Subcutaneous adipose tissue (tissue), 4 donors: ENCODE data around the gene RIF1. TPM values are rescaled to one million over a fixed set of nuclear protein-coding genes. Genes with fewer than 3 reads are reported as not detected.

ENCODE experiments used
- total RNA-seq, 4 donors: library from RNA; depleted of rRNA; stranded (reverse); fragments of >200 nt; gene quantifications; one replicate each; pipeline ENCODE4 v1.1.0, GENCODE V29; 2016
- TF ChIP-seq, protein P1 (sequence below): fragments of 450-650 bp; IDR thresholded peaks from one replicate; pipeline ENCODE4 v1.5.1; 2016; ENCODE audit warnings: low read depth, mild to moderate bottlenecking, control low read depth, antibody characterized with exemption, moderate library complexity

The RIF1 gene, protein sequence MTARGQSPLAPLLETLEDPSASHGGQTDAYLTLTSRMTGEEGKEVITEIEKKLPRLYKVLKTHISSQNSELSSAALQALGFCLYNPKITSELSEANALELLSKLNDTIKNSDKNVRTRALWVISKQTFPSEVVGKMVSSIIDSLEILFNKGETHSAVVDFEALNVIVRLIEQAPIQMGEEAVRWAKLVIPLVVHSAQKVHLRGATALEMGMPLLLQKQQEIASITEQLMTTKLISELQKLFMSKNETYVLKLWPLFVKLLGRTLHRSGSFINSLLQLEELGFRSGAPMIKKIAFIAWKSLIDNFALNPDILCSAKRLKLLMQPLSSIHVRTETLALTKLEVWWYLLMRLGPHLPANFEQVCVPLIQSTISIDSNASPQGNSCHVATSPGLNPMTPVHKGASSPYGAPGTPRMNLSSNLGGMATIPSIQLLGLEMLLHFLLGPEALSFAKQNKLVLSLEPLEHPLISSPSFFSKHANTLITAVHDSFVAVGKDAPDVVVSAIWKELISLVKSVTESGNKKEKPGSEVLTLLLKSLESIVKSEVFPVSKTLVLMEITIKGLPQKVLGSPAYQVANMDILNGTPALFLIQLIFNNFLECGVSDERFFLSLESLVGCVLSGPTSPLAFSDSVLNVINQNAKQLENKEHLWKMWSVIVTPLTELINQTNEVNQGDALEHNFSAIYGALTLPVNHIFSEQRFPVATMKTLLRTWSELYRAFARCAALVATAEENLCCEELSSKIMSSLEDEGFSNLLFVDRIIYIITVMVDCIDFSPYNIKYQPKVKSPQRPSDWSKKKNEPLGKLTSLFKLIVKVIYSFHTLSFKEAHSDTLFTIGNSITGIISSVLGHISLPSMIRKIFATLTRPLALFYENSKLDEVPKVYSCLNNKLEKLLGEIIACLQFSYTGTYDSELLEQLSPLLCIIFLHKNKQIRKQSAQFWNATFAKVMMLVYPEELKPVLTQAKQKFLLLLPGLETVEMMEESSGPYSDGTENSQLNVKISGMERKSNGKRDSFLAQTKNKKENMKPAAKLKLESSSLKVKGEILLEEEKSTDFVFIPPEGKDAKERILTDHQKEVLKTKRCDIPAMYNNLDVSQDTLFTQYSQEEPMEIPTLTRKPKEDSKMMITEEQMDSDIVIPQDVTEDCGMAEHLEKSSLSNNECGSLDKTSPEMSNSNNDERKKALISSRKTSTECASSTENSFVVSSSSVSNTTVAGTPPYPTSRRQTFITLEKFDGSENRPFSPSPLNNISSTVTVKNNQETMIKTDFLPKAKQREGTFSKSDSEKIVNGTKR (N-terminal part only)
- 10 to 100 TPM; 35.7 to 55.9 (median 37.2) TPM for total RNA-seq

DNA sequence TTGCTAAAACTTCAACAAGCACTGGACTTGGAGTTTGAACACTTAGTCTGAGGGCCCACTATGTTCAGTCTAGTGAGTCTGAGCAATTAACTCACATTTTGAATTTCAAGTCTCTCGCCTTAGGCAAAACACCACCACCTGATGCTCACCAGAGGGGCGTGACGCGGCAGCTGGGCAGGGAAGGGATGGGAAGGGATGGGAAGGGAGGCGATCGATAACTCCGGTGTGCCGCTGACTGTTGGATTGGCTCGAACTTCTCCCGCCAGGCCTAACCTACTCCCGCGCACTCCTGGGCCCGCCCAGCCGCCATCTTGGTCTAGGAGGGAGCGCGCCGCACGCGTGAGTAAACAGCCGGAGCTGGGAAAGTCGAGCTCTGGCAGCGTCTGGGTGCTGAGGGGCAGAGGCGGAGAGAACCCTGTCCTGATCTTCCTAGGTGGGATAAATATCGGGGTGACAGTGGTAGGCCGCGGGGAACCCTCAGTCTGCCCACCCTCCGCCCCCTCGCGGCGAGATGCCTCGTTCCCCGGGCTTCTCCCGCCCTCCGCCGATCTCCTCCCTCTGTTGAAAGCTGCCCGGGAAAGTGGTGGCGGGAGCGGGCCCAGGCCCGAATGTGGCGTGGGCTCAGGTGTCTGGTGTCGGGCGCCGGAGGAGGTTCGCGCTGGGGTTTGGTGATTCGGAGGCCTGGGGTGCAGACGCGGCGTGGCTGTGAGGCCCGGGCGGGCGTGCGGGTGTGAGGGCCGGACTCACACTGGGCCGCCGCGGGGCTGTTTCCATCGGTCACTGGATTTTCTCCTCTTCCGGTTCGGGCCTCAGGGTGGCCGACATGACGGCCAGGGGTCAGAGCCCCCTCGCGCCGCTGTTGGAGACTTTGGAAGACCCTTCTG is at the start of gene RIF1:
TSS of gene RIF1 (plus strand) at position 302 of the 884 bp plus-strand sequence. CDS start at position 824, 522 bp downstream.
- TF ChIP-seq, protein P1, sequence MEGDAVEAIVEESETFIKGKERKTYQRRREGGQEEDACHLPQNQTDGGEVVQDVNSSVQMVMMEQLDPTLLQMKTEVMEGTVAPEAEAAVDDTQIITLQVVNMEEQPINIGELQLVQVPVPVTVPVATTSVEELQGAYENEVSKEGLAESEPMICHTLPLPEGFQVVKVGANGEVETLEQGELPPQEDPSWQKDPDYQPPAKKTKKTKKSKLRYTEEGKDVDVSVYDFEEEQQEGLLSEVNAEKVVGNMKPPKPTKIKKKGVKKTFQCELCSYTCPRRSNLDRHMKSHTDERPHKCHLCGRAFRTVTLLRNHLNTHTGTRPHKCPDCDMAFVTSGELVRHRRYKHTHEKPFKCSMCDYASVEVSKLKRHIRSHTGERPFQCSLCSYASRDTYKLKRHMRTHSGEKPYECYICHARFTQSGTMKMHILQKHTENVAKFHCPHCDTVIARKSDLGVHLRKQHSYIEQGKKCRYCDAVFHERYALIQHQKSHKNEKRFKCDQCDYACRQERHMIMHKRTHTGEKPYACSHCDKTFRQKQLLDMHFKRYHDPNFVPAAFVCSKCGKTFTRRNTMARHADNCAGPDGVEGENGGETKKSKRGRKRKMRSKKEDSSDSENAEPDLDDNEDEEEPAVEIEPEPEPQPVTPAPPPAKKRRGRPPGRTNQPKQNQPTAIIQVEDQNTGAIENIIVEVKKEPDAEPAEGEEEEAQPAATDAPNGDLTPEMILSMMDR = no peak

DNA sequence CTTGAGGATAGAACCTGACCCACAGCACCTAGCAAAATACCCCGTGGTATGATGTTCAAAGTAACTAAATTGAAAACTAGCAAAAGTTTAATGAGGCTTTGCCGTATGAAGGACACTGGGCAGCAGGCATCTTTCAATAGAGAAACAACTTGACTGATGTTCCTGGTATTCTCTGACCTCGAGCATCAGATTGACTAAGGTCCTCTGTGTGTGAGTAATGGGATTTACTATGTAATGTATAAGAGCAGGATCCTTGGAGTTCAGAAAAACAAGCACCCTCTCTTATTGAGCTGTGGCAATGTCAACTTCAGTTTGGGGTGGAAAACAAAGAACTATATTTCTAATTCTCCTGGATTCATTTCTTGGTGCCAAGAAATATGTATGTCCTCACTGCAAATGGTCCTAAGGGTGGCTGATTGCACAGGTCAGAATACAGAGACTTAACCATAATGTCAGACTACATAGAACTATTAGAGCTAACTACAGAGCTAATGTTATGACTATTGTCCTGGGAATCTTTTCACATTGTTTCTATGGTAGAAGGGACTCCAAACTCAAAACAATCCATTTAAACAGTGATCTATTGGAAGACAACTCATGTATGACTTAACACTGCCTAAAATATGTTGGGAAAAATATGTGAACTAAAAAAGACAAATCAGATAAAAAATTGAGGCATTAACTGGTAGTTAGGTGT is 47.9 kb upstream of the RIF1 start:
- TF ChIP-seq, protein P1 = no peak

DNA sequence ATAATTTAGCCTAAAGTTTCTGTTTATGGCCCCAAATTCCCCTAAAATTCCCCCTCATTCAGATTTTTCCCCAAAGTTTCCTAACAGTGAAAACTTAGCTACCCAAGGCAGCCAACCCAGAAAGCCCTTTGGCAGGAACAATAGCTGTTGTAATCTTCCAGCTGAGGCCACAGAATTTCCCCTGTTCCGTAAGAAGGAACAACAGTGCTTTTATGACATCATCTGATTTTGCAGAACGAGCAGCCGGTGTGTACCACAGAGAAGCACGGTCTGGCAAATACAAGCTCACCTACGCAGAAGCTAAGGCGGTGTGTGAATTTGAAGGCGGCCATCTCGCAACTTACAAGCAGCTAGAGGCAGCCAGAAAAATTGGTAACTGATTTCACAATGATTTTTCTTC is 46.0 kb upstream of the RIF1 start:
- TF ChIP-seq, protein P1 = no peak

DNA sequence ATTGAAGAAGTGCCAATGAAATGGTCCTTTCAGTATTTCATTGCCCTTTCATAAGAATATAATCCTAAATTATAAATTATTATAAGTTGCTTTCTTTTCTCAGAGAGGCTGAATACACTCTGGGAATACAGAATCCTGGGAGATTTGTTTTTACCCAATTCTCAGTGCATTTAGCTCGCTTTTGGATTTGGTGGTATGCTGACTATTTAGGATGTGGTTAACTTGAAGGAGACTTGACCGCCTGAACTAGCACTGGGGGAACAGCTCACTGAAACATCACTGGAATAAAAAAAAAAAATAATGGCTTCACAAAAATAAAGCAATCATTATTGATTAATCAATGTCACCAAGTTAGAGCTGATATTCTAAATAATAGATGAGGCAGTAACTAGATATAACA is 42.1 kb upstream of the RIF1 start:
- TF ChIP-seq, protein P1 = no peak

DNA sequence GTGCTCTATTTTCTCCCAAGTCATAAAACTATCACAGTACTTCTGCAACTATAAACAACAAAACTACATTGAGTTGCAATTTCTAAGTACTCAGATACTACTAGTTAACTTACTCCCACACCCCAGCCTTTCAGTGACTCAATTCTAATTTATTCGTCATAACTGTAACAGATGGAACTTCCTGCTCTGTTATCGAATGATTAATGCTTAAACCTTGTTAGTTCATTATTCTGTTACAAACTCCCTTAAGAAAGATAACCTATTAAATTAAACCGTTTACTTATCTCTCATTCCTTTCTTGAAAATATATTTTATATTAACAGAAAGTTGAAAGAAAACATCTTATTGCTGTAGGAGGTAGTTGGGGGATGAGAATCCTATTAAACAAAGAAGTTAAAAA is 35.3 kb upstream of the RIF1 start:
- TF ChIP-seq, protein P1 = no peak

DNA sequence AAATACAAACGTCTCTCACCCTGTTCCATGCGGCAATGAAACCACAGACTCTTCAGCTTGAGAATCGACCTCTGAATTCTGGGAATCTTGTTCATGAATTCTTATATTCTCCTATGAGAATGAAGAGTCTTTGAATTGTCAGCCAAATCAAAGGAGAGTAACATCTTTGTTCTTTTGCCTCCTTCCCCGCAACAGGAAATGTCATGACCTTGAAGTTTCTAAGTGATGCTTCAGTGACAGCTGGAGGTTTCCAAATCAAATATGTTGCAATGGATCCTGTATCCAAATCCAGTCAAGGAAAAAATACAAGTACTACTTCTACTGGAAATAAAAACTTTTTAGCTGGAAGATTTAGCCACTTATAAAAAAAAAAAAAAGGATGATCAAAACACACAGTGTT is 30.5 kb upstream of the RIF1 start:
- TF ChIP-seq, protein P1 = no peak
